ENCODE data around the gene CSTF3.
A peak's percentile ranks its signal among the peaks of the same experiment; 100 is the strongest.
"Not testable (repeated sequence)": the region's sequence is repeated elsewhere in the genome, so short reads cannot be mapped to it uniquely, and the experiment has no call there.

Gene CSTF3

GRCh38 chr11:33161120-33162005 lies at the start of gene CSTF3:
Gene CSTF3, minus strand, starts transcription at chr11:33161480. Its CDS starts 155 bp downstream, at chr11:33161325.
- peak; percentile 100 for DNase-seq

GRCh38 chr11:33208150-33208549 lies 46.9 kb upstream of the CSTF3 start:
- DNase-seq, result no peak

DNA sequence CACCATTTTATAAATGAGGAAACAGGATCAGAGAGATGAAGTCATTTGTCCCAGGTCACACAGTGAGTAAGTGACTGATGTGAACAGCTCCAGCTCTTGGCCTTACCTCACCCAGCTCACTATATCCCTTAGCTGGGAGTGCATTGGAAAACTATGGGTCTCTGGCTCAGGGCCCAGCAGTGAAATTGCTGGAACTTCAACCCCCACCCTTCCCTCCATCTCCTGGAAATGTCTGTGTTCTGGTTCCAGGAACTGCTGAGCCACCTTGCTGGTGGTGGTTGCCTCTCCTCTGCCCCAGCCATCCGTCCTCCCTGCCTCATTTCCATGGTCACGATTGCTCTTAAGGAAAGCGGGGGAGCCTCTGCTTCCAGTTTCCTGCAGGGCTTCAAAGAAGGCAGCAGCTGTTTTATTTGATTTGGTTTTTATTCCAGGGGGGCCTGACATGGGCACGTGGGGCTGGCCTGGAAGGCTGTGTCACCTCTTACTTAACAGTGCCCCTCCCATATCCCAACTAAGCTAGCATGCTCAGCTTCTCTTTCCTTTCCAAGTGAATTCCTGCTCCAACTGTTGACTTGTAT lies 46.2 kb upstream of the CSTF3 start:
- DNase-seq, result peak; percentile 35

DNA sequence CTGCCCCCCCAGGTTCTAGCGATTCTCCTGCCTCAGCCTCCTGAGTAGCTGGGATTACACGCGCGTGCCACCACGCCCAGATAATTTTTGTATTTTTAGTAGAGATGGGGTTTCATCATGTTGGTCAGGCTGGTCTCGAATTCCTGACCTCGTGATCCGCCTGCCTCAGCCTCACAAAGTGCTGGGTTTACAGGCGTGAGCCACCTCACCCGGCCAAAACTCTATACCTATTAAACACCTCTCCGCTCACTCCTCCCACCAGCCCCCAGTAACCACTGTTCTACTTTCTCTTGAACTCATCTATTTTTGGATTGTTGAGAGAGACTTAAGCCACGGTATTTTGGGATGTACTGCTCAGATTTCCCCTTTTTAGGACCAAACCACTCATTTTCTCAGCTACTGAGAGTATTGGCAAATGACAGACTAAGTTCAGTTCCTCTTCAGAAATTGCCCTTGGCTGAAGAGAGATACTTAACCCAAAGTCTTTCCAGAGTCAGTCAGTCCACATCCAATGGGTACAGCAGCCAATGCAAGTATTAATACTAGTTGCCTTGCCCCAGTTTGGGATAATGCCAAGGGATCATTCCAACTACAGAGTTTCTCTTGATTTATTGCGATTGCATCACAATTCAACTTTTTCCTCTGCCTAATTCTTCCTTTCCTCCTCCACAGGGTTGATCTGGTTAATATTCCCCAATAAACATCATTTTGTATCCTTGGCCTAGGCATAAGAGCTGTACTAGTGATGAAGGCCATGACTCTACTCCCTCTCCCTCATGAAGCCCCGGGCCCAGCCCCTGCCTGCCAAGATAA lies 36.8 kb upstream of the CSTF3 start:
- DNase-seq, result no peak

DNA sequence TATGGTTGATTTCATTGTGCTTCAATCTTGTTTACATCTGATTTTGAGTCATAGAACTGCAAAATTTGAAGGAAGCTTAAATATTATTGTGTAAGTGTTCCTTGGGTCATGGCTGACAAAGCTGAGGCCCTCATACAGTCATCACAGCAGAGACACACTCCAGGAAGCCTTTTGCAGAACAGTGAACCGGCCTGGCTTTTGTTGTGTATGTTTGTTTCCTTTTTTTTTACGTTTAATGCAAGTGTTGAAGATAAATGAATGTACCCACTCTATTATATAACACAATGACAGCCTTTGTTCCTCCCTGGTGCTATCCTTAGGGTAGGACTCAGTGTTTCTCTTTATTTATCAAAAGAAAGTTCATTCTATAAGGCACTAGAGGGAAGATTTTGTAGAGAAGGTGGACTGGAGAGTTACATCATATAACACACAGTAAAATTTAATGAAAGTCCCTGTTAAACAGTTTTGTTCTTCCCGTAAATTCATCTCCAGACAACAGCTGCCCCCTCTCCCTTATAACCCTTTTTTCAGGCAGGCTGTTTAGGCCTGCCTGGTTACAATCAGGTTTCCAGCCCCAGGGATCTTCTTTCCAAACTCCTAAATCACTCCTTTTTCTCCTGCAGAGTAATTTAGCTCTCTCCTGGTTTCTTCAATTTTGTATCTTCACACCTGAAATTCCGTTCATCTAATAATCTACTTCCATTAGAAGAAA lies 34.3 kb upstream of the CSTF3 start:
- no peak for DNase-seq

- DNase-seq, result no peak
These were observed 33.2 kb upstream of the CSTF3 start for GRCh38 chr11:33194455-33194854.

- no peak for DNase-seq
These were observed 30.2 kb upstream of the CSTF3 start for GRCh38 chr11:33191467-33191866.

DNA sequence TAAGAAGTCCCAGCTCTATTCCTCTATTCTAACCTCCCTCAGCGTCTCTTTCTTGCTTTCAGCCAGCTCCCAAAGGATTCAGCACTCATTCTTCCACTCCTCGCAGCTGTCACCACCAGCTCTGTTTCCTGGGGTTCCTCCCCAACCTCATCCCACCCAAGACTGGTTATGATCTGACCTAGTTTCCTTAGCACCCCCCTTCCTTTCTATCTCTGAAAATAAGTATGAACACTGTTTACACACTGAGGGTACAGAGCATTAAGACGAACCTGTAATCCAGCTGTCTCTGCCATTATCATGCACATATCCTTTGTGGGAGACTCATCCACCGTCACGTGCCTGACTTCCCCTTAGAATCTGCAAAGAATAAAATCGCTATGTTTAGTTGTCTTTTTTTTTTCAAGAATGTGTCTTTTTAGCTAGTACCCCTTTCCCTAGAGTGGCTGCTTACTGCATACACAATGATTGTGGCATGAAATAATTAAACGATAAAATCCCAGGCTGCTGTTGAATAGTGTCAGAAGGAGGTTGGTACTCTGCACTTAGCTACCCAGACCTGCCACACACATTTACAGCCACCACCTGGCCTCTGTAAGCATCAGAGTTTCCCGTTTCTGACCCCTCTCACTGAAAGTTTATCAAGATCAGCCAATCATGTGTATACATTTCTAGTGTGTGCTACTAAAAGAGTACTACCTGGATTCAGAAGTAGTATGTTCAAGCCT lies 26.9 kb upstream of the CSTF3 start:
- no peak for DNase-seq

GRCh38 chr11:33185756-33186155 lies 24.5 kb upstream of the CSTF3 start:
- DNase-seq, result no peak

GRCh38 chr11:33182246-33182878 lies 21.1 kb upstream of the CSTF3 start:
- no peak for DNase-seq

DNA sequence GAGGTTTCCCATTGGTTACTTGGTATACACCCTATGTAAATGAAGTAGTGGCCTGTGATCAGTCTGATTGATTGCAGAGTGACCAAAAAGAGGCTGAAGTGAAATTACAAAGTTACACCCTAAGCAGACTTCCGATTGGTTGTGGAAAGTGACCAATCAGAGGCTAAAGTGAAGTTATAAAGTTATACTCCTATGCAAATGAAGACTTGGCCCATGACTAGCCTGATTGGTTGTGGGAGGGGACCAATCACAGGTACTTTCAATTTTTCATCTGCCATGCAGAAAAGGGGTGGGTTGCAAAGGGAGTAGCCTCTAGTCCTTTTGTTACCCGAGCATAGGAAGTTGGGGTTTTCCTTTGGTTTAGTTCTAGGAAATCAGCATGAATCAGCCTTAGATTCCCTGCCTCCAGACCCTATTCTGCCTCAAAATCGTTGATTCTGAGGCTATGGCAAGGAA lies 18.1 kb upstream of the CSTF3 start:
- DNase-seq, result no peak

DNA sequence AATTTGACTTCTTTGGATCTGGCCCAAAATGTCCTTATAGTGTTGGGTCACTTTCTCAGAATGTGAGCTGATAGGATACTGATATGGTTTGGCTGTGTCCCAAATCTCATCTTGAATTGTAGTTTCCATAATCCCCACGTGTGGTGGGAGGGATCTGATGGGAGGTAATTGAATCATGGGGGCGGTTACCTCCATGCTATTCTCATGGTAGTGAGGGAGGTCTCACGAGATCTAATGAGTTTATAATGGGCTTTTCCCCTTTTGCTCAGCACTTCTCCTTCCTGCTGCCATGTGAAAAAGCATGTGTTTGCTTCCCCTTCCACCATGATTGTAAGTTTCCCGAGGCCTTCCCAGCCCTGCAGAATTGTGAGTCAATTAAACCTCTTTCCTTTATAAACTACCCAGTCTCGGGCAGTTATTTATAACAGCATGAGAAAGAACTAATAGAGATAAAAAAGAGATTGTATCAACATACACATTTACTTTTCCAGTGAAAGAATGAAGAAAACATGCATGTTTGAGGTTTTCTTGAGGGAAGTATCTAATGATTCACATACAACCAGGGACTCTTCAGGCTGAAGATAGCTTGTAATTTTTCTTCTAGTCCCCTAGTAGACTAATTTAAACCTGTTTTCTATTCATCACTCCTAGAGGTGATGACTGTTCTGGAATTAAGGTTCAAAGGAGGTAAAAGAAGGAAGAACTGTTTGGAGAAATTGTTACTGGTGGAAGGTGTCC lies 17.3 kb upstream of the CSTF3 start:
- no peak for DNase-seq

DNA sequence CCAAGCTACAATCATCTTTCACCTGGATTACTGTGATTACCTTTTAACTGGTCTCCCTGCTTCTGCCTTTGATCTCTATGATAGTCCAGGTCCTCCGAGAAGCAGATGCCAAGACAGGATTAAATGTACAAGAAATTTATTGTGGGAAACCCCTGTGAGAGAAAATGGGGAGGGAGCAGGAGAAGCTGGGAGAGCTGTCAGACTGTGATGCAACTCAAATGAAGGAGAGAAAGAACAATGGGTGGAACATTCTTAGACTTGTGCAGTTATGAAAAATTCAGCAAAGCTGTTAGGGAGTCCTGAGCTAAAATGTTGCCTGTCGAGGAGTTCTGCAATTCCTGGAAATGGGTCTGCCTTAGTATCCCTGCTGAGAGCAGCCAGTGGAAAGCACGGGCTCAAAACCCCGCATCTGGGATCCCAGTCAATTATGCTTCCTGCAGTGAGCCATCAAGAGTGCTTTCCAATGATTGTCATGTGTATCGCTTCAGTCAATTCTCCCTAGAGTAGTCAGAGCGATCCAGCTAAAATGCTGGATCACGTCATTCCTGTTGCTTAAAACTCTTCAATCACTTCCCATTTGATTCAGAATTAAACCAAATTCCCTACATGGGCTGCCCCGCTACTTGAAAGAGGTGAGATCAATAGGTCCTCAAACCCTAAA lies 16.5 kb upstream of the CSTF3 start:
- DNase-seq, result no peak

DNA sequence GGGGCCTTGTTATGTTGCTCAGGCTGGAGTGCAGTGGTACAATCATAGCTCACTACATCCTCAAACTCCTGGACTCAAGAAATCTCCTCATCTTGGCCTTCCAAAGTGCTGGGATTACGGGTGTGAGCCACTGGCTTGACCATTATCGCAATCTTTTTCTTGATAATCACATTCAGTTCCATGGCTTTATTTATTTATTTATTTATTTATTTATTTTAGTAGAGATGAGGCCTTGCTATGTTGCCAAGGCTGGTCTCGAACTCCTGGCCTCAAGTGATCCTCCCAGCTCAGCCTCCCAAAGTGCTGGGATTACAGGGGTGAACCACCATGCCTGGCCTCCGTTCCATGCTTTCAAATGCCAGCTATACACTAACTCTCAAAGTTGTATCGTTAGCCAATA lies 15.5 kb upstream of the CSTF3 start:
- DNase-seq, result not testable (repeated sequence)

- DNase-seq, result no peak
These were observed 11.7 kb upstream of the CSTF3 start for GRCh38 chr11:33172996-33173395.

- DNase-seq, result no peak
These were observed 11.1 kb upstream of the CSTF3 start for GRCh38 chr11:33172345-33172744.

GRCh38 chr11:33171251-33171650 lies 10.0 kb upstream of the CSTF3 start:
- DNase-seq, result no peak

- DNase-seq, result no peak
These were observed 7.5 kb upstream of the CSTF3 start for GRCh38 chr11:33168709-33169200.

GRCh38 chr11:33162831-33163230 lies 1.6 kb upstream of the CSTF3 start:
- no peak for DNase-seq

DNA sequence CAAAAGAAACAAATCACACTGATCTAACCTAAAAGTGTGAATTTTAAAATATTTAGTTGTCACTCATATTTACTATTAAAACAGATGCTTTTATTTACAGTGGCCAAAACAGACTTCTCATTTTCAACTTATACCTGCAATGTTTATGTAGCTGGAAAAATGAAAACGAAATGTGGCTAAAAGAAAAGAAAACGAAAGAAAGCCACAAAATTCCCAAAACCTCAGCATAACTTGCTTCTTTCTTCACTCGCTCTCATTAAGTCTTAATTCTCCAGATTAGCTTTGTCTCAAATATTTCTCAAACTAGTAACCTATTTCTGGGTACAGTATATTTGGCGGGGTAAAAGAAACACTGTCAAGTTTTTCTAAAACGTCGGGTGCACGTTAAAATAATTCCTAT lies 693 bp downstream of the CSTF3 start:
- no peak for DNase-seq

All from femur (tissue), 1 donor.